HG03520 (cell line): ENCODE results near the gene NASP.

Experiments
- ATAC-seq: cut with Tn5 transposase; IDR thresholded peaks from one replicate; pipeline ENCODE4 v1.9.1; 2021; ENCODE audit warnings: mild to moderate bottlenecking, moderate library complexity; ENCODE audit not compliant: unreplicated experiment

Gene NASP

DNA sequence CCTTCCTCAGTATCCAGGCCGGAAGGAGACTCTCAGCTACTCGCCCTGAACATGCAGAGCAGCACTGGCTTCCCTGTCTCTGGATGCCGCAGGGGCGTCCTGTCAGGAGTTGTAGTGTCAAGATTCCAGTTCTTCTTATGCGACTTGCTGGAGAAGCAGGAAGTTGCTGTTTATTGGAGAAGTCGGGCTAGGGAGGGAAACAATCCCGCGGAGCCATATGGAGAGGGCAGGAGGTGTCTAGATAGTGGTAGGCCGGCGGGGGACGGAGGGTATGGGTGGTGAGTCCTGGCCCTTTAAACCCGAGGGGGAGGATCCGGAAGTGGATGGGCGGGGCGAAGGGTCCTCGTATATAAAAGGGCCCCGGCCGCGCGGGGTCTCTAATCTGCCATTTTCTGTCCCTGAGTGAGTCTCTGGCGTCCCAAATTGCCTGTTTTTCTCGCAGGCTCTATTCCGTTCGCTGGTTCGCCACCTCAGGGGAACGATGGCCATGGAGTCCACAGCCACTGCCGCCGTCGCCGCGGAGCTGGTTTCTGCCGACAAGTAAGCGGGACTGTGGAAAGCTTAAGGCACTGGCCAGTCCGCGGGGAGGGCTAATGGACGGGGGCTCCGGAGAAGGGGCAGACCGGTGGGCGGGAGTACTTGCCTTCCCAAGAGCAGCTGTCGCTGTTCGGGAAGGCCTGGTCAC is at the start of gene NASP:
NASP (plus strand) TSS at position 376 of the 685 bp plus-strand sequence; CDS start at position 482, 106 bp downstream.
- peak; percentile 31 for ATAC-seq

GRCh38 chr1:45535988-45536766 is 47.7 kb upstream of the NASP start:
- ATAC-seq, result no peak

GRCh38 chr1:45536886-45537285 is 47.0 kb upstream of the NASP start:
- ATAC-seq, result no peak

DNA sequence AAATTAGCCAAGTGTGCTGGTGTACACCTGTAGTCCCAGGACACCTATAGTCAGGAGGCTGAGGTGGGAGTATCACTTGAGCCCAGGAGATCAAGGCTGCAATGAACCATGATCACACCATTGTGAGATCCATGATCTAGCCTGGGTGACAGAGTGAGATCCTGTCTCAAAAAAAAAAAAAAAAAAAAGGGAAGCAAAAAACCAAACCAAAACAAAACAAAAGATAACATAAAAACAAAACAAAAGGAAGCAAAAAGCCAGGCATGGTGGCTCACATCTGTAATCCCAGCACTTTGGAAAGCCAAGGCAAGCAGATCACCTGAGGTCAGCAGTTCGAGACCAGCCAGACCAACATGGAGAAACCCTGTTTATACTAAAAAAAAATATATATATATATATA is 42.6 kb upstream of the NASP start:
- no peak for ATAC-seq

DNA sequence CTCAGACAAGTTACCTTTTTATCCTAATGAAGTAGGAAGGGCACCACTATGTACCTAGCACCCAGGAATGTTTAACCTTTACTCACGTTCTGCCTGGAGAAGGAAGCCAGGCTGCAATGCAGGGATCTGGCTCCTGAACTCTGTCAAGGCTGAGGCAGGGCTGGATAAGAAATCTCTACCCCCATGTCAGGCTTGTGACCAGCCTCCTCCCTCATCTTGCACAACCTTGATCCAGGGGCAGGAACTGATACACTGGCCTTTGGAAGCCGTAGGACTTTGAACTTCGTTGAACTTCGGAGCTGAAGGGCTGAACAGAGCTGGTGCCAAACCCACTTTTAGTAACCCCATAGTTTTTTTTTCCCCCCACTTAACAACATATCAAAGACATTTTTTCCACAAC is 41.2 kb upstream of the NASP start:
- ATAC-seq, result no peak

DNA sequence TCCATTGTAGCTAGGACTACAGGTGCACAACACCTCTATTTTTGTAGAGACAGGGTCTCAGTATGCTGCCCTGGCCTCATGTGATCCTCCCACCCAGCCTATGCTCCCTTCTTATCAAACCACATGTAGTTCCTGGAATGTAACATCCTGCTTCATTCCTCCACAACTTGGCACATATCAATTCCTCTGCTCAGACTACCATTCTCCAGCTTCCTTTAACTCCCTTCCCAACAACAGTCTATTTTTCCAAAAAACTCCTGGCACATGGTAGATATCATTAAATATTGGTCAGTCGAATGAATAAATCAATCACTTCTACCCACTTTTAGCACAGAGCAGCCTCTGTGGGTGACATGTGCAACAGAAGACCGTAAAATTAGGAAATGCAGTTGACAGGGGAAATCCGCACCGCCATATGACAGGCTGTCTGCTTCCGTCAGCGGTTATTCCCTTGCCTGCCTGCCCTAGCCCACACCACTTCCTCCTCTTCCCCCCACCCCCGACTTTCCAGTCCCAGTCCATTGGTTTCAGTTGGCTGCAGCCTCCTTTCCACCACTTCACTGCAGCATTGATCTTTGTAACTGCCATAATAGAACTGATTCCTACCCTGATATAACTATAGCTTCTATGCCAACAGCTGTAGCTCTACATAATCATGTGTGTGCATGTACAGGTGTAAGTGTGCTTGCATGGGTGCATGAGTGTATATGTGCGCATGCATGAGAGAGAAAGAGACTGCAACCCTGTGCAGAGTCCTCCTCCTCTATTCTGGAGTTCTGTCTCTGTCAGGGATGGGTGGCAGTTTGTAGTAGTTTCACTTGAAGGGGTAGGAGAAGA is 40.0 kb upstream of the NASP start:
- no peak for ATAC-seq

DNA sequence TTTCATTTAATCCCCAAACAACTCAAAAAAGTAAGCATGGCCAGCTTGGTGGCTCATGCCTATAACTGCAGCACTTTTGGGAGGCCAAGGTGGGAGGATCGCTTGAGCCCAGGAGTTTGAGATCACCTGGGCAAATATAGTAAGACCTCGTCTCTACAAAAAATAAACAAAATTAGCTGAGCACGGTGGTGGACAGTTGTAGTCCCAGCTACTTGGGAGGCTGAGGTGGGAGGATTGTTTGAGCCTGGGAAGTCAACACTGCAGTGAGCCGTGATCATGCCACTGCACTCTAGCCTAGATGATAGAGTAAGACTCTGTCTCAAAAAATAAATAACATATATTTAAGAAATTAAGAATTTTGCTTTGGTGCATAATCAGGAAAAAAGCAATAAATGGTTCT is 39.3 kb upstream of the NASP start:
- ATAC-seq, result no peak

- peak; percentile 56 for ATAC-seq
These were observed 38.8 kb upstream of the NASP start for GRCh38 chr1:45545019-45545493.

DNA sequence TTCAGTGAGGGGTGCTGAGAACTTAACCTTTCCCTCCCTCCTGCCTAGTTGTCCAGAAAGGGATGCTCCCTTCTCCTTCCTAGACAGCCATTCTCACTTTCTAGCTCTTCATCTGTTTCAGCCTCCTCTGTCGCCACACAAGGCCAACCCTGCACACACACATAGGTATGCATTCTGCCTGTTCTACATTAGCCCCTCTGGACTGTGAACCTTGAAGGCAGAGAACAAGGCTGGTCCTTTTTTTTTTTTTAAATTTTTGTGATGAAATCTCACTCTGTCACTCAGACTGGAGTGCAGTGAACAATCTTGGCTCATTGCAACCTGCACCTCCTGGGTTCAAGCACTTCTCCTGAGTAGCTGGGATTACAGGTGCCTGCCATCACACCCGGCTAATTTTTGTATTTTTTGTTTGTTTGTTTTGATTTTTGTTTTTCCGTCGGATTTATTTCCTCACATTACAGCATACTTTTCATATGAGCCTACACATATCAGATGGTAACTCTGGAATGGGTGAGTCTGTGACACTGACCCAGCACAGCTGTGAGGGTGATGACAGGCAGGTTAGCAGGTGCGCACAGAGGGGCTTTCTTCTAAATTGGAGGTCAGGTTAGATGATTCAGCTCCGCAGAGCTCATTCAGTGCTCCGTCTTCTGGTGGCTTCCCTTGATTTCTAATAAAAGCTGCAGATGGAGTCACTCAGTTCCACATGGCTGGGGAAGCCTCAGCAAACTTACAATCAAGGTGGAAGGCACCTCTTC is 38.1 kb upstream of the NASP start:
- ATAC-seq, result no peak

- peak; percentile 81 for ATAC-seq
These were observed 33.2 kb upstream of the NASP start, which contains the start of gene AKR1A1 for GRCh38 chr1:45550401-45551351. TSS of gene AKR1A1 (plus strand) at chr1:45550826. CDS start at chr1:45561795, 10,969 bp downstream.

DNA sequence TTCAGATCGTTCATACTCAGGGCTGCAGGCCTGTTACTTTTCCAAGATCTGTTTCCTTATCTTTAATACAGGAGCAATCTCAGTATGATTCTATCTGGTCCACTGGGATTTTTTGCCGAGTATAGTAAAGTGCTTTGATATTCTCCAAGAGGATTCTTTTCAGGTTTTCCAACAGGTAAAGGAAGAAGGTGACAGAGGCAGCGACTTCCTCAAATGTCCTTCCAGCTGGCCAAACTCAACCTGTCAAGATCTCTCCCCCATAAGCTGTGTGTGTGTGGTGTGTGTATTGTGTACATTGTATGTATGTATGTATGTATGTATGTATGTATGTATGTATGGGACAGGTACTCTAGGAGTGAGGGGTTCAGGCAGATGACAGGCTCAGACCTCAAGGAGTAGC is 32.2 kb upstream of the NASP start:
- ATAC-seq, result no peak

DNA sequence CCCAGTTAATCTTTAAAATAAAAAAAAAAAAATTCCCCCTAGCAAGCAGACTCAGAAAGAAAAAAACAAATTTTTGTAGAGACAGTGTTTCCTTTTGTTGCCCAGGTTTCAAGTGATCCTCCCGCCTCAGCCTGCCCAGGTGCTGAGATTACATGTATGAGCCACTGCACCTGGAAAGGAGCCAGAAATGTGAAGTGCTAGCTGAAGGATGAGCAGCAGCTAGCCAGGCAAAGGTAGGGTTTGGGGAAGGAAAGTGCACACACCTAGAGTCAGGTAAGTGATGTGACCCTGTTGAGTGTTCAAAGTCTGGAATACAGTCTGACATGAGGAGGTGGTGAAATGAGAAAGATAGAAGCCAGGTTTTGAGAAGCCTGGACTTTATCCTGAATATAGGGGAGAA is 31.5 kb upstream of the NASP start:
- ATAC-seq, result no peak

- ATAC-seq, result no peak
These were observed 29.6 kb upstream of the NASP start for GRCh38 chr1:45554198-45554597.

- ATAC-seq, result no peak
These were observed 26.4 kb upstream of the NASP start for GRCh38 chr1:45557422-45557944.

- no peak for ATAC-seq
These were observed 20.0 kb upstream of the NASP start for GRCh38 chr1:45563843-45564242.

DNA sequence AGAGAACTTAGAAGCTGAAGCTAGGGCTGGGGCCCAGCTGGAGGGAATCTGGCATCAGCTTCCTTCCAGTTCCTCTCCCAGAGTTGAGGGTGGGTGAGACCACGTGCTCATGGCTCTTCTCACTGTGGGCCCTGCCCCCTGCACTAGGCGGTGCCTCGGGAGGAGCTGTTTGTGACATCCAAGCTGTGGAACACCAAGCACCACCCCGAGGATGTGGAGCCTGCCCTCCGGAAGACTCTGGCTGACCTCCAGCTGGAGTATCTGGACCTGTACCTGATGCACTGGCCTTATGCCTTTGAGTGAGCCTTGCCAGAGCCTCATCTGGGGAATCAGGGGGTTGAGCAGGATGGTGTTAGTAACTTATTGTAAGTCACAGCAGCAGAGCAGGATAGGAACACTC is 17.1 kb upstream of the NASP start:
- ATAC-seq, result no peak

DNA sequence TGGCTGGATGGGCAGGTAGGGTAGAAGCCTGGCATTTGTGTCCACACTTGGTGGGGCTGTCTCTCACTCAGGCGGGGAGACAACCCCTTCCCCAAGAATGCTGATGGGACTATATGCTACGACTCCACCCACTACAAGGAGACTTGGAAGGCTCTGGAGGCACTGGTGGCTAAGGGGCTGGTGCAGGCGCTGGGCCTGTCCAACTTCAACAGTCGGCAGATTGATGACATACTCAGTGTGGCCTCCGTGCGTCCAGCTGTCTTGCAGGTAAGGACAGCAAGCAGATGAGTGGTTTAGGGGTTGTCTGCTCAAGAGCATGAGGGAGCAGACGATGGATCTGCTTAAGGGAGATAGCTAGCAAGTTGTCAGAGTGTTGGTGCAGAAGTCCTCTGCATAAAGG is 15.9 kb upstream of the NASP start:
- ATAC-seq, result no peak

- no peak for ATAC-seq
These were observed 15.4 kb upstream of the NASP start for GRCh38 chr1:45568421-45568820.

- ATAC-seq, result no peak
These were observed 14.3 kb upstream of the NASP start for GRCh38 chr1:45569571-45569961.
